ENCODE measurements around the gene TRPC6. TPM values are rescaled to one million over a fixed set of nuclear protein-coding genes. Genes with fewer than 3 reads are reported as not detected.

Gene TRPC6
- total and polyA plus RNA-seq, 9 of the 15 experiments (the other 6 are each of a cell fraction or from before 2014, with no cell fraction given) = not detected

DNA sequence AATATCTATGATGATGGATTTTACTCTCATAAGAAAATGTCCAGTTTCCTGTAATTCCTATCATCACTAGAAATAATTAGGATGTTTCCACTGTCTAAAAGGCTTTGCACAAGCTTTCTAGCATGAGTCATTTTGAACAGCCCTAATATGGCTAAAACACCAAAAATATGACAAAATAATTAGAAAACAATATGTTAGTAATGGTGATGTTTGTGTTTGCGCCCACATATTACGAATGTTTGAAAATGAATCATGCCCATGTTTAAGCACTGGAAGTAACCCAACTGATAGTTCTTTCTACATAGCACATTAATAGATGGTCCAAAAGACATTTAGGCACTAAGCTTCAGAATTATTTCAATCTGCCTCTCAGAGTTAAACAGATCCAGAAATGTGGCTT is 96.0 kb downstream of the TRPC6 start:
- Histone ChIP-seq H3K4me3 (no peak overlapping the region), H3K4me2 (ENCODE audit: insufficient read depth, low read length) (no peak overlapping the region), H3K9me3 (replicated peaks; ENCODE audit: control insufficient read depth, insufficient read depth, low read depth, low read length) (0 out of 2 replicates have a peak, but pooled peaks cover 2% of the 10 kb centered on the region), H3K9me1 (ENCODE audit: control insufficient read depth, insufficient read depth, low read length) (no peaks in the 10 kb centered on the region), H3K27me3 (ENCODE audit: control insufficient read depth in 2 of 2, insufficient read depth in 2 of 2, low read length in 2 of 2) (no peaks in the 10 kb centered on the region), H3K4me1 (replicated peaks in 1 of 2; ENCODE audit: control insufficient read depth in 2 of 2, insufficient read depth in 2 of 2, low read length in 2 of 2) (no peaks in the 10 kb centered on the region), H4K20me1 (replicated peaks; ENCODE audit: control insufficient read depth, insufficient read depth, low read length) (no peaks in the 10 kb centered on the region), H2AFZ (ENCODE audit: low read depth, low read length) (no peak overlapping the region), H3K79me2 (ENCODE audit: control insufficient read depth, insufficient read depth, low read length) (no peaks in the 10 kb centered on the region), H3K36me3 (ENCODE audit: control insufficient read depth, insufficient read depth, low read length) (no peaks in the 10 kb centered on the region), H3K27ac (ENCODE audit: extremely low read depth, low read depth, low read length) (no peak overlapping the region), H3K9ac (ENCODE audit: insufficient read depth in 1 of 2, low read depth in 2 of 2, low read length in 2 of 2) (no peak overlapping the region)
- TF ChIP-seq HDAC3 (IDR thresholded peaks at IDR 0.05; ENCODE audit: borderline replicate concordance, partially characterized antibody) (no peak), FOXK2 (conservative IDR thresholded peaks at IDR 0.05 in 1 of 2, IDR thresholded peaks at IDR 0.05 in 1 of 2; ENCODE audit: low read depth in 2 of 2) (no peak), TSHZ1 (CRISPR knock-in tag; IDR thresholded peaks at IDR 0.05) (no peak), XRCC4 (IDR thresholded peaks at IDR 0.05; ENCODE audit: extremely low read depth, insufficient read depth, insufficient read length) (no peak), MYBL2 (IDR thresholded peaks at IDR 0.05; ENCODE audit: low read depth) (no peak), MYBL2 (CRISPR knock-in tag; IDR thresholded peaks at IDR 0.05; ENCODE audit: borderline replicate concordance) (no peak), ZNF318 (IDR thresholded peaks at IDR 0.05; ENCODE audit: borderline replicate concordance in 1 of 2, low read depth in 1 of 2) (no peak), CEBPG (CRISPR knock-in tag; IDR thresholded peaks at IDR 0.05) (no peak), CEBPG (tag; conservative IDR thresholded peaks at IDR 0.05 in 1 of 2, IDR thresholded peaks at IDR 0.05 in 1 of 2) (no peak), SETDB1 (IDR thresholded peaks at IDR 0.05; ENCODE audit: low read length) (no peak), DACH1 (IDR thresholded peaks at IDR 0.05; ENCODE audit: partially characterized antibody) (no peak)
- FAIRE-seq (no peak), DNase-seq (ENCODE audit: extremely low read depth in 1 of 4, low spot score in 3 of 4) (no peak), ATAC-seq (no peak)
- ChIA-PET POLR2A (no interaction called here), CTCF (ENCODE audit: low intra/inter-chr PET ratio) (no interaction called here)
- BruUV-seq (replicated peaks) = no TSS peak
- WGBS (ENCODE audit: insufficient coverage, low coverage, missing lambda C conversion rate) = 3% methylated on average over 2 of the region's 2 CpGs
- in situ Hi-C loops (cut with MboI) (no loop called here), intact Hi-C loops (cut with micrococcal nuclease) (no loop called here)

All from K562 (cell line).